ENCODE data around the gene CAAP1.

Gene CAAP1

GRCh38 chr9:26802921-26803320, 89.7 kb downstream of the CAAP1 start:
- Histone ChIP-seq H3K9me3 (ENCODE audit: severe bottlenecking) (no peaks in the 10 kb centered on the region), H3K27me3 (ENCODE audit: insufficient read depth, poor library complexity, severe bottlenecking) (no peaks in the 10 kb centered on the region), H3K27ac (ENCODE audit: poor library complexity, severe bottlenecking) (no peak overlapping the region), H3K4me1 (ENCODE audit: insufficient read depth, poor library complexity, severe bottlenecking) (no peaks in the 10 kb centered on the region), H3K4me3 (ENCODE audit: severe bottlenecking) (no peak overlapping the region), H3K36me3 (ENCODE audit: low read depth) (no peaks in the 10 kb centered on the region)
- DNase-seq (ENCODE audit: low spot score) (no peak), ATAC-seq (ENCODE audit: low read depth) (no peak)
- no peak for TF ChIP-seq CTCF (IDR thresholded peaks at IDR 0.05; ENCODE audit: poor library complexity, severe bottlenecking)

DNA sequence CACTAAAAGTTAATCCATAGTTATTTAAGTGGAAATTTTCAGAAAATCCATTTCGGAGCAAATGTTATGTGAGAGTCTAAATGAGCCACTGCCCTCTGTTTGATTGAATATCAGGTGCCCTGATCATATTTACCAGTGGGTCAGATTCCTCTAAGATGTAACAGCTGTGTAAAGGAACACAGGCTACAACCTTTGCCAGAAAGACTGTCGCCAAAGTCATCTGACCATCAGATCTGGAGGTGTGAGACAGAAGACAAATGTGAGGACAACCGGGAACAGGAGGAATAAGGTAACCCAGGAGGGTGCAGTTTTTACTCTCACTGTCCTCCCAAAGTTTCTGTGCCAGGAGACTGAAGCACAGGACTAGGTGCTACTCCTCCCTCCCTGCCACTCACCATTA, 90.8 kb downstream of the CAAP1 start:
- TF ChIP-seq CTCF (IDR thresholded peaks at IDR 0.05; ENCODE audit: poor library complexity, severe bottlenecking): no peak
- Histone ChIP-seq H3K36me3 (ENCODE audit: low read depth) (no peaks in the 10 kb centered on the region), H3K9me3 (ENCODE audit: severe bottlenecking) (no peaks in the 10 kb centered on the region), H3K27ac (ENCODE audit: poor library complexity, severe bottlenecking) (no peak overlapping the region), H3K4me1 (ENCODE audit: insufficient read depth, poor library complexity, severe bottlenecking) (no peaks in the 10 kb centered on the region), H3K4me3 (ENCODE audit: severe bottlenecking) (no peak overlapping the region), H3K27me3 (ENCODE audit: insufficient read depth, poor library complexity, severe bottlenecking) (no peaks in the 10 kb centered on the region)
- ATAC-seq (ENCODE audit: low read depth) (no peak), DNase-seq (ENCODE audit: low spot score) (no peak)

GRCh38 chr9:26800322-26800721, 92.3 kb downstream of the CAAP1 start:
- H3K27ac ChIP-seq (ENCODE audit: poor library complexity, severe bottlenecking): no peak overlapping the region
- no peak overlapping the region for H3K4me3 ChIP-seq (ENCODE audit: severe bottlenecking)
- no peaks in the 10 kb centered on the region for H3K9me3 ChIP-seq (ENCODE audit: severe bottlenecking)
- no peak for TF ChIP-seq CTCF (IDR thresholded peaks at IDR 0.05; ENCODE audit: poor library complexity, severe bottlenecking)
- no peaks in the 10 kb centered on the region for H3K4me1 ChIP-seq (ENCODE audit: insufficient read depth, poor library complexity, severe bottlenecking)
- DNase-seq (ENCODE audit: low spot score): no peak
- no peak for ATAC-seq (ENCODE audit: low read depth)
- H3K27me3 ChIP-seq (ENCODE audit: insufficient read depth, poor library complexity, severe bottlenecking): no peaks in the 10 kb centered on the region
- H3K36me3 ChIP-seq (ENCODE audit: low read depth): no peaks in the 10 kb centered on the region

- no peaks in the 10 kb centered on the region for H3K4me1 ChIP-seq (ENCODE audit: insufficient read depth, poor library complexity, severe bottlenecking)
- no peaks in the 10 kb centered on the region for H3K36me3 ChIP-seq (ENCODE audit: low read depth)
- TF ChIP-seq CTCF (IDR thresholded peaks at IDR 0.05; ENCODE audit: poor library complexity, severe bottlenecking): no peak
- no peak for DNase-seq (ENCODE audit: low spot score)
- H3K27ac ChIP-seq (ENCODE audit: poor library complexity, severe bottlenecking): no peak overlapping the region
- H3K27me3 ChIP-seq (ENCODE audit: insufficient read depth, poor library complexity, severe bottlenecking): no peaks in the 10 kb centered on the region
- H3K4me3 ChIP-seq (ENCODE audit: severe bottlenecking): no peak overlapping the region
- no peak for ATAC-seq (ENCODE audit: low read depth)
- H3K9me3 ChIP-seq (ENCODE audit: severe bottlenecking): no peaks in the 10 kb centered on the region
These were observed 101.3 kb downstream of the CAAP1 start for GRCh38 chr9:26791274-26791673.

Measured in RWPE2 (cell line).